PFSK-1 (cell line): ENCODE data around the gene RUNX2.

Source experiments
- FOXP2 ChIP-seq: optimal IDR thresholded peaks from 2 replicates; pipeline ENCODE3; 2011; ENCODE audit warnings: borderline replicate concordance, control low read depth, inconsistent platforms; ENCODE audit not compliant: insufficient read depth; ENCODE audit errors: extremely low read length, extremely low read depth
- POLR2AphosphoS5 ChIP-seq: IDR thresholded peaks from 2 replicates; pipeline ENCODE4 v1.6.1; 2012; ENCODE audit warnings: low read depth, mild to moderate bottlenecking, control low read depth, low read length, moderate library complexity
- REST ChIP-seq, 2 experiments: IDR thresholded peaks; 2 replicates each; pipeline versions ENCODE4 v1.6.1 to v1.8.0; 2011 to 2012; ENCODE audit warnings: low read depth in 2 of 2, low read length in 2 of 2, control low read depth in 1 of 2, inconsistent platforms in 1 of 2, mild to moderate bottlenecking in 1 of 2, moderate library complexity in 1 of 2; ENCODE audit not compliant: insufficient read depth in 1 of 2
- SIN3A ChIP-seq: IDR thresholded peaks from 2 replicates; pipeline ENCODE4 v1.6.1; 2012; ENCODE audit warnings: mild to moderate bottlenecking, low read length, moderate library complexity, borderline replicate concordance; ENCODE audit not compliant: insufficient read depth
- TAF1 ChIP-seq: IDR thresholded peaks from 2 replicates; pipeline ENCODE4 v1.6.1; 2012; ENCODE audit warnings: low read length, control low read depth, borderline replicate concordance; ENCODE audit not compliant: insufficient read depth

RUNX2 gene

GRCh38 chr6:45677381-45678284 lies 349.5 kb downstream of the RUNX2 start:
- no peak for TF ChIP-seq TAF1
- TF ChIP-seq POLR2AphosphoS5: no peak
- TF ChIP-seq SIN3A: no peak
- no peak for TF ChIP-seq FOXP2
- no peak for TF ChIP-seq REST (IDR thresholded peaks at IDR 0.05; ENCODE audit: insufficient read depth in 1 of 2, low read depth in 2 of 2, low read length in 2 of 2)

DNA sequence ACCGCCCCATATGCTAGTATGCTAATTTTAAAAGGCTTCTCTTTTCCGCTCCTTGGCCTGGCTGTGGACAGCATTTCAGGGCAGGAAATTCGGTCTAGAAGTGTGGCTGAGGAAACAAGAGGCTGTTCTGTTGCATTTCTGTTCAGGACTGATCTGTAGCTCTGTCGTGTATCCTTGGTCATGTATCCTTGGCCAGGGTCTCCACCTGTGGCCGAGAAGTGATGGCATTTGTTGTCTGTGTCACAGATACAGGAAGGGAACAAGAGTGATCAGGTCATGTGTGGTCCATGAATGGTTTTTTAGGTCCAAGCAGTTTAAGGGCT lies 350.1 kb downstream of the RUNX2 start:
- no peak for TF ChIP-seq SIN3A
- TF ChIP-seq TAF1: no peak
- no peak for TF ChIP-seq REST (IDR thresholded peaks at IDR 0.05; ENCODE audit: insufficient read depth in 1 of 2, low read depth in 2 of 2, low read length in 2 of 2)
- no peak for TF ChIP-seq FOXP2
- no peak for TF ChIP-seq POLR2AphosphoS5

DNA sequence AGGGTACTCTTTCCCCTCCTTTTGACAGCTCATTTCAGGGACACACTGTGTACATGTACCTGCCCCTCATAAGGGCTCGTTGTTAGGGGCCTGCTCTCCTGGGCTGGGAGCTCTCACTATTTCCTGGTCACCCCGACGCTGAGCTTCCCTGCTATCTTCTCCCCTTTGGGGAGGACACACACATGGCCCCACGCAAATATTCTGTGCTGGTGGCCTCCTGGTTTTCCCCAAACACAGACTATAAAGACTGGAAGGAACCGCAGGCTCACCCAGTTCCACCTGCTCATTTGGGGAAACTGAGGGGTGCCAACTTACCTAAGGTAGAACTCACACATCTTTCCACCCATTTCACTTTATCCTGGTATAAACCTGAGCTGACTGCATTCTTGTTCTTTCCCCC lies 351.0 kb downstream of the RUNX2 start:
- TF ChIP-seq SIN3A (no peak), REST (IDR thresholded peaks at IDR 0.05; ENCODE audit: insufficient read depth in 1 of 2, low read depth in 2 of 2, low read length in 2 of 2) (no peak), FOXP2 (no peak), TAF1 (no peak), POLR2AphosphoS5 (no peak)

DNA sequence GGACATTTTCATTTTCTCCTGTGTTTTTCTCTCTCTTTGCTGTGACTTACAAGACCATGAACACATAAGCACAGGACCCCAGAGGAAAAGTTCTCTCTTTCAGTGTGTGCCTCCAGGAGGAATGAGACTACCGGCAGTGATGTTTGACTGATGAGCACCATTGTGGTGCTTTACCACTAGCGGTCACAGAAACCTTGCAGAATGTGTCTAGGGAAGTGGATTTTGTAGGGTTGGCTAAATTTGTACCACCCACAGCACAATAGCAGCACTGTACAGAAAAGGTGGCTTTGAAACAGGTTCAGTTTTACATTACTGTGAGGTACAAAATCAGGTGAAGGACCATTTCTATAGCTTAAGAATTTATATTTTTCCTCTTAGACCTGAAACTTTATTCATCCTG lies 351.5 kb downstream of the RUNX2 start:
- TF ChIP-seq TAF1 (no peak), POLR2AphosphoS5 (no peak), SIN3A (no peak), REST (IDR thresholded peaks at IDR 0.05; ENCODE audit: insufficient read depth in 1 of 2, low read depth in 2 of 2, low read length in 2 of 2) (no peak), FOXP2 (no peak)
